Mucosa of rectum (tissue), 2 donors: Measurements from ENCODE around the gene CHMP3.

Experiments
- H3K27ac ChIP-seq, 2 donors: one replicate each; pipeline ENCODE4 v1.7.0; 2013; ENCODE audit warnings: inconsistent platforms in 2 of 2, low read depth in 2 of 2, low read length in 2 of 2
- H3K27me3 ChIP-seq, 2 donors: one replicate each; pipeline ENCODE4 v1.7.0; 2013; ENCODE audit warnings: low read length in 2 of 2; ENCODE audit not compliant: control insufficient read depth in 2 of 2, insufficient read depth in 2 of 2
- H3K36me3 ChIP-seq, 2 donors: one replicate each; pipeline ENCODE4 v1.7.0; 2013; ENCODE audit warnings: low read length in 2 of 2; ENCODE audit not compliant: control insufficient read depth in 2 of 2, insufficient read depth in 2 of 2
- H3K4me1 ChIP-seq, 2 donors: one replicate each; pipeline ENCODE4 v1.7.0; 2013; ENCODE audit warnings: low read length in 2 of 2, mild to moderate bottlenecking in 1 of 2; ENCODE audit not compliant: control insufficient read depth in 2 of 2, insufficient read depth in 2 of 2
- H3K4me3 ChIP-seq, 2 donors: one replicate each; pipeline ENCODE4 v1.7.0; 2013; ENCODE audit warnings: low read length in 2 of 2
- H3K9ac ChIP-seq, 2 donors: one replicate each; pipeline ENCODE4 v1.7.0; 2013; ENCODE audit warnings: low read length in 2 of 2, low read depth in 1 of 2, mild to moderate bottlenecking in 1 of 2
- H3K9me3 ChIP-seq, 2 donors: one replicate each; pipeline ENCODE4 v1.7.0; 2013; ENCODE audit warnings: low read length in 2 of 2; ENCODE audit not compliant: control insufficient read depth in 2 of 2
- donor health status: healthy.
- donor health status: Normal muscosa, but diverticular disease.

CHMP3 gene

DNA sequence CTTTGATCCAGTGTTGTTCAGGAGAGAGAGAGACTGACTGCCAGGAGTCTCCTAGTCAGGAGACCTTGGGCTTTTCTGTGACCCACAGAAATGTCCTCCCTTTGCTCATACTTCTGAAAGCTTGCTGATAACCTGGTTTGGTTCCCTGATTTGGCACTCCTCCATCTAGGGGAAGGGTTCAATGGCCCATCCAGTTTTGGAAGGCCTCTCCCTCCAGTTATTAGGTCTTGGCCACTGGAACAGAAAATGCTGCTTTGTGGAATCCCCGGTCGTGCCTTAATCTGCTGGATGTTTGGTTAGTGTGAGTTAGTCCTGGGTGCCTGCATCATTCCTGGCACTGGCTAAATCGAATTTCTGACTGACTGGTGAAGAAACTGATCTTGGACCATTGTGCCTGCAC is 86.3 kb downstream of the CHMP3 start:
- Histone ChIP-seq H3K9ac (no peak overlapping the region), H3K4me1 (no peaks in the 10 kb centered on the region), H3K36me3 (peaks cover 73 to 81% of the 10 kb centered on the region in 2 donors), H3K4me3 (no peak overlapping the region), H3K9me3 (no peaks in the 10 kb centered on the region), H3K27me3 (no peaks in the 10 kb centered on the region), H3K27ac (no peak overlapping the region)

DNA sequence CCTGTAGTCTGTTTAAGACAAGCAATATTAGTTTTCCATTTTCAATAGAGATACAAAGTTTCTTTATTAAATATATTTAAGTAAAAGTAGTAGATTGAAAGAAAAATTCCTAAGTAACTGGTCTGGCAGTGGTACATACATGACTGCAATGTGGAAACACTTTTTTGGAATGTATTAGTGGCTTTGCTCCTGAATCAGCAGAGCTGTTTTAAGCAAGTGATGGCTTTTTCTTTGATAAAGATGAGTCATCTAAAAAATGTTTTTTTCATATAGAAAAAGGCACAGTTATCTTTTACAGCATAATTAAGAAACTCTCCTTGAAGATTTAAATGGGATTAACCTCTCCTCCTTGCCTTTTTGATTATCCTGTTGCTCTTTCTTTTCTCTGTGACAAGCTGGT is 87.2 kb downstream of the CHMP3 start:
- H3K27me3 ChIP-seq, result no peaks in the 10 kb centered on the region

DNA sequence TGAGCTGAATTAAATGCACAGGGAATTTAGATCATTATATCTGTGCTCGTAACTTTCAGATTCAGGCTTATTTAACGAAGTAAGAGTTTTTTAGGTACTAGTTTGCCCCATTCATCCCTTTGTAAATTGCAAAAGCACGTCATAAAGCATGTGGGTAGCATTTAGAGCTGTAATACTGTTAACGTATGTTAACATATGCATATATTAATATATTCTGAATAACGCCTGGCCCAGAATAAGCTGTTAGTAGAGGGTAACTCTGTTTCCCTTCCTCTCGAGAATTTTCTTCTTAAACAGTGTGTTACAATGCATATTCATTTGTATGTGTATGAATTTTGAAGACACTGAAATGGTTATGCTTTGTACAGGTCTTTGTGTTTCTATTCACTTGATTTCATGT is 91.6 kb downstream of the CHMP3 start:
- Histone ChIP-seq H3K4me1 (no peaks in the 10 kb centered on the region), H3K9ac (no peak overlapping the region), H3K27me3 (no peaks in the 10 kb centered on the region), H3K4me3 (no peak overlapping the region), H3K36me3 (peaks cover 71 to 76% of the 10 kb centered on the region in 2 donors), H3K27ac (no peak overlapping the region), H3K9me3 (no peaks in the 10 kb centered on the region)

More for the DNA sequence above, 87.2 kb downstream of the CHMP3 start:
- Histone ChIP-seq H3K4me3 (no peak overlapping the region), H3K36me3 (peaks cover 75 to 79% of the 10 kb centered on the region in 2 donors), H3K27ac (no peak overlapping the region), H3K9me3 (no peaks in the 10 kb centered on the region), H3K4me1 (no peaks in the 10 kb centered on the region), H3K9ac (no peak overlapping the region)

DNA sequence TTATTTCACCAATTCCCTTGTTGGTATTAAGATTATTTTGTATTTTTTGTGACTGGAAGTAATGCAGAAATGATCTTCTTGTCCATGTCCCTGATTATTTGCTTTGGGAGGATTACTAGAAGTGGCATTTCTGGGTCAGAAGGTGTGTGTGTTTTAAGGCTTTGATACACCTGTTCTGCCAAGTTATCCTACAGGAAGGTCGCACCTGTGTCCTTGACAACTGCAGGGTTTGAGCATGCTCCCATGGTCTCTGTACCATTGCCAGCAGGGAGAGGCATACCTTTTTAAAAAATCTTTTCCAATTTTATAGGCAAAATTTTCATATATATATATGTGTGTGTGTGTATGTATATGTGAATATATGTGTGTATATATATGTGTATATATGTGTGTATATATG is 92.4 kb downstream of the CHMP3 start:
- Histone ChIP-seq H3K9ac (no peak overlapping the region), H3K4me1 (no peaks in the 10 kb centered on the region), H3K9me3 (no peaks in the 10 kb centered on the region), H3K27ac (no peak overlapping the region), H3K4me3 (no peak overlapping the region), H3K27me3 (no peaks in the 10 kb centered on the region), H3K36me3 (peaks cover 74 to 80% of the 10 kb centered on the region in 2 donors)

DNA sequence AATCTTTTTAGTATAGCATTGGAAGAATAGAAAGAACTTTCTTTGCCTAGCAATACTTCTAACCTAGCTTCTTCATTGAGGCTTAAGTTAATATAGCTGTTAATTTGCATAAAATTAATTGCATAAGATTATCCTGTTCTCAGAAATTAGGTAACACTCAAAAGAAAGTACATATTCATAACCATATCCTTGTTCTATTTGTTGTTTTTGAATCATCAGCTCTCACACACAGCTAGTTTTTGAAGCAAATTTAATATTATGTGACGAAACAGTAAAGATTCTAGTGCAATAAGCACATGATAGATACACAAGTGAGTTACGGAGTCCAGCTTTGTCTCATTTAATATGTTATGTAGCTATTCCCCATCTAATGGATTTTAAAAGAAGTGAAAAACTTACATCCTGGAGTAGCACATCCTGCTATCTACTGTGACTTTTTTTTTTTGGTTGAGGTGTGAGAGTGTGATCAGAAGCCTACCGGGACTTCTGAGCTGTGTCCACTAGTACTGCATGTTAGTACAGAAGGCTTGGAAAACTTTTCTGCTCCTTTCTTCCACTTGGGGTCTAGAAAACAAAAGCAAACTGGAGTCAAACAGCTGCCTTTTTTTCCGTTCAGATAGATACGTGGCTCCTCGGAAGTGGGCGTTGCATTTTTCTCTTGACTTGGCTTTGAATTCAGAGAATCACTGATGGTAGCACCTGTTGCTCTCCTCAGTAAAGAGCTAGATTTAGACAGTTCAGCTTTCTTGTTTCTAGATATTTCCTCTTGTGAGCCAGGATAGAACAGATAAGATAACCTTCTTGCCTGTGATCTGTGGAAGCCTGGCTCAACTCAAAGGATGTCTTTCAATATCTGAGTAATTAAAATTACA is 94.8 kb downstream of the CHMP3 start:
- no peak overlapping the region for H3K4me3 ChIP-seq
- no peak overlapping the region for H3K27ac ChIP-seq
- no peaks in the 10 kb centered on the region for H3K4me1 ChIP-seq
- H3K9me3 ChIP-seq, result no peaks in the 10 kb centered on the region
- H3K36me3 ChIP-seq, result peaks cover 77 to 78% of the 10 kb centered on the region in 2 donors
- H3K9ac ChIP-seq, result no peak overlapping the region
- no peaks in the 10 kb centered on the region for H3K27me3 ChIP-seq

DNA sequence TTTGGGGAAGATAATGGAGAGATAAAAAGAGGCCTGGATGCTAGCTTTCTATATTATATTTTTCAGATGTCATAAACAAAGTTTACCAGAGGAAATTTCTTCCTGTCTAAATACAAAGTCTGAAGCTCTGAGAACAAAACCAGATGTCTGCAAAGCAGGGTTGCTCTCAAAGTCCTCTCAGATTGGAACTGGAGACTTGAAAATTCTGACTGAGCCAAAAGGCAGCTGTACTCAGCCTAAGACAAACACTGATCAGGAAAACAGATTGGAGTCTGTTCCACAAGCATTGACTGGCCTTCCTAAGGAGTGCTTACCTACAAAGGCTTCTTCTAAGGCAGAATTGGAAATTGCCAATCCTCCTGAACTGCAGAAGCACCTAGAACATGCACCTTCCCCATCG is 96.9 kb downstream of the CHMP3 start:
- H3K4me3 ChIP-seq, result no peak overlapping the region
- H3K9me3 ChIP-seq, result no peaks in the 10 kb centered on the region
- H3K4me1 ChIP-seq, result no peaks in the 10 kb centered on the region
- peaks cover 74% of the 10 kb centered on the region in 2 donors for H3K36me3 ChIP-seq
- no peak overlapping the region for H3K9ac ChIP-seq
- H3K27me3 ChIP-seq, result no peaks in the 10 kb centered on the region
- H3K27ac ChIP-seq, result no peak overlapping the region

DNA sequence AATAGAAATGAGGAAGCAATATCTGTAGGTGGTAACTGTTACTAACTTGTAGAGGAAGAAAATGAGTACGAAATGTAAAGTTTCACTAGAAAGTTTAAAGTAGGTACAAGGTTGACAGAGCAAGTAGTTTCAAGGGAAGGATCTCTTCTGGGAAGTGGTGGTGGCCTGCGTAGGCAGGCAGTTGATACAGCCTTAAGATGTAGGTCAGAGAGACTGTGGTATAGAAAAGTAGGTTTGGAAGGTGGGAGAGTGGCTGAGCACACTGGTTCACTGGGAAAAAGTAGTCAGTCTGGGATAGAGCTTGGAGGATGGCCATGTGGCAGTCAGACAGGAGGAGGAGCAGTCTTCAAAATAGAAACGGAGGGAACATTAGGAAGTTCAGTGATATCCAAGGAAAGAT is 98.6 kb downstream of the CHMP3 start:
- no peaks in the 10 kb centered on the region for H3K9me3 ChIP-seq
- no peak overlapping the region for H3K9ac ChIP-seq
- H3K36me3 ChIP-seq, result peaks cover 77 to 81% of the 10 kb centered on the region in 2 donors
- H3K4me3 ChIP-seq, result no peak overlapping the region
- H3K4me1 ChIP-seq, result no peaks in the 10 kb centered on the region
- H3K27me3 ChIP-seq, result no peaks in the 10 kb centered on the region
- H3K27ac ChIP-seq, result no peak overlapping the region

DNA sequence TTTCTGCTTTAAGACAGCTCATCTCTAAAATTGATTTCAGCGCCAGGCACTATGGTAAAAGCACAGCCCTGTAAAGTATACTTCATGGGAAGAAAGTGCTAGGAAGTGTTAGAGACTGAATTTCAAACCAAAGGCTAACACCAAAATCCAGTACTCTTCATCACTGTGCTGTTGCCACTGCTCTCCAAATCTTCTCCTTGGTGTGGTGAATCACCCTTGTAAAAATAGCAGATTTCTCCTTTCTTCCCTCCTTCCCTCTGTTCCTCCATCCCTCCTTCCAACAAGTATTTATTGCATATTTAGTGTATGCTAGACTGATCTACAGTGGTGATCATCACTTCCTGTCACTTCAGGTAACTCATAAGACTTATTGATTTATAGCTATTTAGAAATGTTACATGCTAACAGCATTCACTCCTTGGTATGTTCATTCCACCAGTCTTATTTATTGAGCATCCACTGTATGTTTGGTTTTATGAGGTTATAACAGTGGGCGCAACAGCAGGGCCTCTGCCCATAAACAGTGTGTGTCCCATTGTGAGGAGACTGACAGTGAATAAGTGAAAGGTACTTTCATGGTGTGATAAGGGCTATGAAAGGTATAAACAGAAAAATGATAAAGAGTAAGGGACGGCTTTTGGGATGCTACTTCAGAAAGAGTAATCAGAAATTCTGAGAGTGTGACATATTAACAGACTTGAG is 102.0 kb downstream of the CHMP3 start:
- no peaks in the 10 kb centered on the region for H3K9me3 ChIP-seq
- no peak overlapping the region for H3K27ac ChIP-seq
- H3K36me3 ChIP-seq, result peaks cover 73 to 79% of the 10 kb centered on the region in 2 donors
- no peaks in the 10 kb centered on the region for H3K27me3 ChIP-seq
- H3K9ac ChIP-seq, result no peak overlapping the region
- no peaks in the 10 kb centered on the region for H3K4me1 ChIP-seq
- no peak overlapping the region for H3K4me3 ChIP-seq

DNA sequence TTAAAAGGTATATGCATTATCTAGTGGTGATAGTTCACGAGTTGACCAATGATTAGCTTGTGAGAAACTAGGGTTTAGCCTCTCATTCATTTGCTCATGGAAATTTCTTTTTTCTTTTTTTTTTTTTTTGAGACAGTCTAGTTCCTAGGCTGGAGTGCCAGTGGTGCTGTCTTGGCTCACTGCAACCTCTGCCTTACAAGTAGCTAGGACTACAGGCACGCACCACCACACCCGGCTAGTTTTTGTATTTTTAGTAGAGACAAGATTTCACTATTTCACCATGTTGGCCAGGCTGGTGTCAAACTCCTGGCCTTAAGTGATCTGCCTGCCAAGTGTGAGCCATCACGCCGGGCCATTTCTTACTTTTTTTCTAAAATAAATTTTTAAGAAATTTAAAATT is 108.1 kb downstream of the CHMP3 start:
- Histone ChIP-seq H3K9ac (no peak overlapping the region), H3K36me3 (peaks cover 60 to 61% of the 10 kb centered on the region in 2 donors)

DNA sequence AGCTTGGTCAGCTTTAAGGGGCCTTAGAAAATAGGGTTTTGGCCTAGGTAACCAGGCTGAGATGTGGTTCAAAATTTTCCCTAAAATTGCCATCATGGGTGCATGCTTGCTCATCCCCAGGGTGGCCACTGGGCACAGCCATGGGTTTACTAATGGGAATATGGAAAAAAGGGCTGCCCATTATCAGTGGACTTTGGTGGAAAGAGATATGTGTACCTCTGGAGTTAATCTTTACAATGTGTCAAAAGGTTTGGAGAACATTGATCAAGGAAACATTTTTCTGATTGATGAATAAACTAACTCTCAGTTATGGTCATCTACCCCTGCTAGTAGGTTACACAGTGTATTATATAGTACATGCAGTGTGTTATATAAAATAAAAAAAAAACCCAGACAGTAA is 109.0 kb downstream of the CHMP3 start:
- Histone ChIP-seq H3K9ac (no peak overlapping the region), H3K4me3 (no peak overlapping the region), H3K4me1 (peaks cover 4 to 6% of the 10 kb centered on the region in 2 donors), H3K27me3 (no peaks in the 10 kb centered on the region), H3K27ac (no peak overlapping the region), H3K9me3 (no peaks in the 10 kb centered on the region), H3K36me3 (peaks cover 63 to 64% of the 10 kb centered on the region in 2 donors)

More for the DNA sequence above, 108.1 kb downstream of the CHMP3 start:
- peaks cover 4 to 6% of the 10 kb centered on the region in 2 donors for H3K4me1 ChIP-seq
- H3K9me3 ChIP-seq, result no peaks in the 10 kb centered on the region
- H3K27ac ChIP-seq, result no peak overlapping the region
- no peaks in the 10 kb centered on the region for H3K27me3 ChIP-seq
- H3K4me3 ChIP-seq, result no peak overlapping the region
